Activated CD4-positive, alpha-beta T cell treated with anti-CD3 and anti-CD28 coated beads for 1 hour (primary cell): ENCODE results near the gene PITHD1.
"Not testable (repeated sequence)": the region's sequence is repeated elsewhere in the genome, so short reads cannot be mapped to it uniquely, and the experiment has no call there.

Source experiments
- DNase-seq: peaks from one replicate; pipeline ENCODE4 v3.0.0-alpha.2; 2020

The PITHD1 gene

GRCh38 chr1:23827717-23828116 lies 49.5 kb downstream of the PITHD1 start:
- no peak for DNase-seq

DNA sequence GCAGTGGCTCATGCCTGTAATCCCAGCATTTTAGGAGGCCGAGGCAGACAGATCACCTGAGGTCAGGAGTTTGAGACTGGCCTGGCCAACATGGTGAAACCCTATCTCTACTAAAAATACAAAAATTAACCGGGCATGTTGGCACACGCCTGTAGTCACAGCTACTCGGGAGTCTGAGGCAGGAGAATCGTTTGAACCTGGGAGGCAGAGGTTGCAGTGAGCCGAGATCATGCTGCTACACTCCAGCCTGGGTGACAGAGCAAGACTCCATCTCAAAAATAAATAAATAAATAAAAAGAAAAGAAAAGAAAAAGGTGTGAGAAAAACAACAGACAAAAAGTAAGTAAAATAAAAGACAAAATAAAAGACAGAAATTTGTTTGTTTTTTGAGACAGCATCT lies 55.9 kb downstream of the PITHD1 start:
- not testable (repeated sequence) for DNase-seq

DNA sequence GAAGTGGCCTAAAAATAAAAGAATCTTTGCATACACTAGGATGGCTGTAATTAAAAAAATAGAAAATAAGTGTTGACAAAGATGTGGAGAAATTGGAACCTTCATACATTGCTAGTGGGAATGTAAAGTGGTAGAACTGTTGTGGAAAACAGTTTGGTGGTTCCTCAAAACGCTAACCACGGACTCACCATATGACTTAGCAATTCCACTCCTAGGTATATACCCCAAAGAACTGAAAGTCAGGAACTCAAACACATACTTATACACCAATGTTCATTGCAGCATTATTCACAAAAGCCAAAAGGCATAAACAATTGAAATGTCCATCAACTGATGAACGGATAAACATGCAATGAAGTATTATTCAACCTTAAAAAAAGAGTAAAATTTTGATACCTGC lies 57.8 kb downstream of the PITHD1 start:
- DNase-seq: no peak
